Caco-2 (cell line): Measurements from ENCODE around the gene GPSM3. TPM values are rescaled to one million over a fixed set of nuclear protein-coding genes. Genes with fewer than 3 reads are reported as not detected.

ENCODE experiments used
- BruUV-seq: library from RNA; stranded (reverse); fragments of 400-500 nt; replicated peaks from 2 replicates; lab custom pipeline; 2021; lab: Mats Ljungman, UMichigan
- CTCF ChIA-PET: fragments of 300-600 bp; sonication (Branson Sonifier 250); formaldehyde crosslinking; loops from one replicate; lab custom pipeline; 2022; ENCODE audit warnings: antibody characterized with exemption; lab: Charles Lee
- POLR2A ChIA-PET: fragments of 300-600 bp; sonication (Branson Sonifier 250); formaldehyde crosslinking; loops from one replicate; lab custom pipeline; 2022; ENCODE audit warnings: antibody characterized with exemption; lab: Charles Lee
- DNase-seq, 2 experiments: peaks; one replicate each; pipeline versions ENCODE4 v3.0.0 to v3.0.0-alpha.2; 2020 to 2022
- H3K27me3 ChIP-seq: replicated peaks from 2 replicates; pipeline ENCODE4 v1.6.0; 2011; ENCODE audit warnings: low read length; ENCODE audit not compliant: control insufficient read depth, insufficient read depth
- H3K36me3 ChIP-seq: 2 replicates; pipeline ENCODE4 v1.5.1; 2011; ENCODE audit warnings: low read length; ENCODE audit not compliant: control insufficient read depth, insufficient read depth
- H3K4me1 ChIP-seq: fragments of 250-450 bp; sonication (Bioruptor Pico); 2 replicates; pipeline ENCODE4 v1.5.1; 2020; ENCODE audit warnings: mild to moderate bottlenecking
- H3K4me3 ChIP-seq: 2 replicates; pipeline ENCODE4 v1.5.1; 2011; ENCODE audit warnings: low read depth, mild to moderate bottlenecking, control low read depth, low read length
- H3K9me3 ChIP-seq: fragments of 250-450 bp; sonication (Bioruptor Pico); 2 replicates; pipeline ENCODE4 v1.5.1; 2020; ENCODE audit warnings: mild to moderate bottlenecking, moderate library complexity
- H3K27ac Mint-ChIP-seq: one replicate; pipeline ENCODE4 v1.8.0; 2022; ENCODE audit warnings: mixed read lengths; ENCODE audit not compliant: unreplicated experiment
- H3K27me3 Mint-ChIP-seq: one replicate; pipeline ENCODE4 v1.8.0; 2022; ENCODE audit warnings: mixed read lengths; ENCODE audit not compliant: insufficient read depth, unreplicated experiment
- H3K36me3 Mint-ChIP-seq: one replicate; pipeline ENCODE4 v1.8.0; 2022; ENCODE audit warnings: mild to moderate bottlenecking, mixed read lengths; ENCODE audit not compliant: insufficient read depth, unreplicated experiment
- H3K4me1 Mint-ChIP-seq: one replicate; pipeline ENCODE4 v1.8.0; 2022; ENCODE audit warnings: low read depth, mixed read lengths; ENCODE audit not compliant: unreplicated experiment
- H3K4me3 Mint-ChIP-seq: one replicate; pipeline ENCODE4 v1.8.0; 2022; ENCODE audit warnings: mild to moderate bottlenecking, moderate library complexity, mixed read lengths; ENCODE audit not compliant: unreplicated experiment
- H3K9me3 Mint-ChIP-seq: one replicate; pipeline ENCODE4 v1.8.0; 2022; ENCODE audit warnings: mixed read lengths; ENCODE audit not compliant: unreplicated experiment
- CTCF ChIP-seq, 2 experiments: fragments of 200-600 bp in 1 of 2; IDR thresholded peaks; 1 replicate in 1 of 2; 2 replicates in 1 of 2; pipeline versions ENCODE4 v1.5.1 to v1.8.0; 2011 to 2022; ENCODE audit warnings: antibody characterized with exemption in 1 of 2, control low read depth in 1 of 2, inconsistent platforms in 1 of 2, low read depth in 1 of 2, low read length in 1 of 2, mild to moderate bottlenecking in 1 of 2, moderate library complexity in 1 of 2; ENCODE audit not compliant: insufficient read depth in 1 of 2, severe bottlenecking in 1 of 2, unreplicated experiment in 1 of 2
- intact Hi-C: fragments of 100-400 bp; cut with micrococcal nuclease; formaldehyde crosslinking; loops from one replicate; pipeline ENCODE4 v1.10.0; 2022; ENCODE audit not compliant: unreplicated experiment
- total RNA-seq: library from RNA; stranded (reverse); gene quantifications from 2 replicates; pipeline ENCODE4 v1.2.3, GENCODE V29; 2022

The GPSM3 gene
- total RNA-seq, 1 experiment from 2014 or later: 0.41 TPM

- Histone ChIP-seq H3K36me3 (peaks cover 1% of the 10 kb centered on the region), H3K4me3 (peak within 1 kb of the TSS; percentile 87), H3K4me1 (peaks cover 15% of the 10 kb centered on the region), H3K9me3 (no peaks in the 10 kb centered on the region), H3K27me3 (no peaks in the 10 kb centered on the region)
- Mint-ChIP-seq H3K9me3 (no peaks in the 10 kb centered on the region), H3K27ac (peak within 1 kb of the TSS; percentile 94), H3K4me3 (peak within 1 kb of the TSS; percentile 81), H3K27me3 (no peaks in the 10 kb centered on the region), H3K4me1 (peaks cover 46% of the 10 kb centered on the region), H3K36me3 (peaks cover 46% of the 10 kb centered on the region)
- CTCF ChIA-PET: interaction anchor here (0.6 to 2.1 kb wide), 8 partner anchors 12 to 793 kb away, joined by 3 to 24 read pairs (median 4); partner anchors contain the start of genes GPSM3 and PBX2
- peak; percentile 97 to 99 for DNase-seq
- TF ChIP-seq CTCF (IDR thresholded peaks at IDR 0.05; ENCODE audit: insufficient read depth in 1 of 2, low read depth in 1 of 2, low read length in 1 of 2, severe bottlenecking in 1 of 2, unreplicated experiment in 1 of 2): no peak
- no TSS peak for BruUV-seq
- intact Hi-C loops: loop anchor here (1.0 kb wide), 4 partner anchors 12 to 50 kb away; partner anchors contain the start of genes ATF6B, PBX2 and PPT2
- POLR2A ChIA-PET: interaction anchor here (0.6 to 1.4 kb wide), 5 partner anchors 18 to 439 kb away, joined by 3 to 29 read pairs (median 3); partner anchors contain the start of gene FKBPL
These were observed 14.5 kb downstream of the GPSM3 start, which contains the start of gene RNF5 for GRCh38 chr6:32177788-32178546. RNF5 (plus strand) TSS chr6:32178405; CDS start chr6:32178512, 107 bp downstream.

GRCh38 chr6:32177183-32177787 lies 15.2 kb downstream of the GPSM3 start:
- H3K27me3 ChIP-seq: no peaks in the 10 kb centered on the region
- peaks cover 1% of the 10 kb centered on the region for H3K36me3 ChIP-seq
- ChIA-PET POLR2A (interaction anchor here (0.6 to 1.4 kb wide), 5 partner anchors 13 to 363 kb away, joined by 3 to 29 read pairs (median 3); partner anchors contain the start of genes FKBPL and PBX2), CTCF (interaction anchor here (0.6 to 2.1 kb wide), 7 partner anchors 13 to 794 kb away, joined by 3 to 24 read pairs (median 3); partner anchors contain the start of genes GPSM3 and PBX2)
- H3K4me1 Mint-ChIP-seq: peaks cover 46% of the 10 kb centered on the region
- H3K4me3 Mint-ChIP-seq: peak overlapping the region; percentile 81
- H3K27ac Mint-ChIP-seq: peak overlapping the region; percentile 94
- H3K27me3 Mint-ChIP-seq: no peaks in the 10 kb centered on the region
- H3K4me3 ChIP-seq: peak overlapping the region; percentile 87
- TF ChIP-seq CTCF (IDR thresholded peaks at IDR 0.05; ENCODE audit: insufficient read depth in 1 of 2, low read depth in 1 of 2, low read length in 1 of 2, severe bottlenecking in 1 of 2, unreplicated experiment in 1 of 2): no peak
- TSS peak; percentile 58 for BruUV-seq
- peaks cover 22% of the 10 kb centered on the region for H3K4me1 ChIP-seq
- intact Hi-C loops: loop anchor here (1.0 kb wide), 1 partner anchor 18 kb away; no protein-coding TSS in a partner anchor
- no peaks in the 10 kb centered on the region for H3K9me3 ChIP-seq
- DNase-seq: peak; percentile 64 to 68
- H3K9me3 Mint-ChIP-seq: no peaks in the 10 kb centered on the region
- peaks cover 42% of the 10 kb centered on the region for H3K36me3 Mint-ChIP-seq
